Measurements from ENCODE around the gene PODN.

PODN gene

DNA sequence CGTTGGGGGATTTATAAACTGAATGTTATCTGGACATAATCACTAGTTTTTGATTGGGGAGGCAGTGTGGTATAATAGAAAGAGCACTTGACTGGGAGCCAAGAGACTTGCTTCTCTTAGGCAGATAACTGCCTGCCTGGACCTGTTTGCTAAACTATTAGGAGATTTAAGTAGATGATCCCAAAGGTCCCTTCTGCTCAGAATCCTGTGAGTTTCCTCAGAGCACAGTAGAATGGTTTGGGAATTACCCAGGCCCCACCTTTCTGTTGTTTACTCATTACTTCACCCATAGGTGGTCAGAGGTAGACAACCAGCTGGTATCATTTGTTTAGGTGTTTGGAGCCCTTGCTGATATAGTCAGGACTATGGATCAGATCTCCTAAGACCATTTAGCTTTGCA is 10.3 kb upstream of the PODN start:
- DNase-seq (ENCODE audit: low read depth in 2 of 2) = no peak

GRCh38 chr1:53057127-53057526 is 4.9 kb upstream of the PODN start:
- no peak for DNase-seq (ENCODE audit: low read depth in 2 of 2)

DNA sequence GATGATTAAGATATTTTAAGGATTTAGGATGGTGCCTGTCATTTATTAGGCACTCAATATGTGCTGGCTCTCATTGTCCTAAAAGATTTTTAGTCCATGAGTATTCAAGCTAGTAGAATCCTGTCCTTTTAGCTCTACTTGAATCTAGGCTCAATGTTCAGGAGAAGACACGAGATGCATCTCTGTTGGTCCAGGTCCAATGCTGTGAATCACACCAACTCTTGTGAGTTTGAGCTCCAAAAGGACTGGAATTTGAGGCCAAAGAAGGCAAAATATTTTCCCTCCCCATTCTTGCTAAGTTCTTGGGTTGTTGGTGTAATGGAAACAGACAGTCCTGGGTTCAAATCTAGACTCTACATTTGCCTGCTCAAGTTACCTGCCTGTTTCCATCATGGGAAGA is 1.4 kb upstream of the PODN start:
- no peak for DNase-seq (ENCODE audit: low read depth in 2 of 2)

DNA sequence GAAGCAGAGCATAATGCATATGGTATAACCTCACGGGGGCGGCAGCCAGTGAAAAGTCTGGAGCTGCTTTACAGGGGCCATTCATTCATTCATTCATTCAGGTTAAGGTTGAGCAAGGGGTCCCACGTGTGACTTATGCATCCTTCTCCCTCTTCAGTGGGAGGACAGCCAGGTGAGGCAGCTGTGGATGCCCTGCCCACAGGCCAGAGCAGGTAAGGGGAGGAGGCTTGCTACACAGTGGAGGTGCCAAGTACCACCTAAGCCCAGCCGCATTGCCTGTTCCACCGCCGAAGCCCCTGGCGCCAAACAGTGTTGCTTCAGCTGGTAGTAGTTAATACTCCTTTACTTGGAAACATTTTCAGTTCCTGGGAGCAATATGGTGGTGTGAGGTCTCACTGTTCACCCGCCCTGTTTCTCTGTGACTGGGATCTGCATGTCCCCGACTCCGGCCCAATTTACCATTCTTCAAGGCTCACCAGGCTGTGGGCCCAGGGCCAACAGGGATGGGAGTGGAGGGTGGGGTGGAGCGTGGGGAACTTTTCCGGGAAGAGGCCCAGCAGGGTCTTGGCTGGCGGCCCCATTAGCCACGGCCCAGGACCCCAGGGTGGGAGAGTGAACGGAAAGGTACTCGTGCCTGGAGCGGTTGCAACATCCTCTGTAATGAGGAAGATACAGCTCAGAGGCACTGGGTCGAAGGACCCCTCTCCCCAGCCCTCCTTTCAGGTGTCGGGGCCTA is 722 bp upstream of the PODN start:
- DNase-seq (ENCODE audit: low read depth in 2 of 2) = no peak

GRCh38 chr1:53062708-53063591 is 937 bp downstream of the PODN start:
- DNase-seq (ENCODE audit: low read depth in 2 of 2) = no peak

DNA sequence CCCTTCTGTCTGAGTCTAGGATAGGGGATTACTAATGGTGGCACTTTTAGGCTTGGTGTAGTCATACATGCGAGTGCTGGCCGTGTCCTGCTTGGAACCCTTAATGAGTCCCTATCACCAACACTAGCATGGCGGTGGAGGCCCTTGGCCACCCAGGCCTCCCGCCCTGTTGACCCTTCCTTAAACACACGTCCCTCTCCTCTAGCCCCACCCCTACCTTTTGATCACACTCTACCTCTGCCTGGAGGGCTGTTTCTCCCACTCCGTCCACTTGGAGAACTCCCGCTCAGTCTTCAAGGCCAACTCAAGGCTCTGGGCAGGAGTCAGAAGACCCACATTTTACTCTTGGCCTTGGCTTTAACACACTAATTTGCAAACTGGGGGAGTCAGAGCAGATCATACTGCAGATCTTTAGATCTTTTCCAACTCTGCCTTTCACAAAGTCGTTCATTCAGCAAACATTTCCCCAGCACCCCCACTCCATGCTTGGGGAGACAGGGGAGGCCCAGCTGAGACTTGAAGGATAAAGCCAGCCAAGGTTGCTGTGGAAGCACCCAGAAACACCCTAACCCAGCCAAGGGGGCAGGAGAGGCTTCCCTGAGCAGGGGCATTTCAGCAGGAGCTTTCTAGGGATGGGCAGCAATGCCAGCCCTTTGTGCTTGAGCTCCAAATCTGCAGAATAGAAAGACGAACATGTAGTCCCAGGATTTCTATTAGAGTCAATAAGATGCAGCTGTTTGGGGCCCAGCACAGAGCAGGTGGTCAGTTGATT is 1.9 kb downstream of the PODN start:
- DNase-seq (ENCODE audit: low read depth in 2 of 2) = no peak

- DNase-seq (ENCODE audit: low read depth in 2 of 2) = no peak
Measured at GRCh38 chr1:53065391-53065790, 3.4 kb downstream of the PODN start.

GRCh38 chr1:53066488-53066887 is 4.5 kb downstream of the PODN start:
- no peak for DNase-seq (ENCODE audit: low read depth in 2 of 2)

DNA sequence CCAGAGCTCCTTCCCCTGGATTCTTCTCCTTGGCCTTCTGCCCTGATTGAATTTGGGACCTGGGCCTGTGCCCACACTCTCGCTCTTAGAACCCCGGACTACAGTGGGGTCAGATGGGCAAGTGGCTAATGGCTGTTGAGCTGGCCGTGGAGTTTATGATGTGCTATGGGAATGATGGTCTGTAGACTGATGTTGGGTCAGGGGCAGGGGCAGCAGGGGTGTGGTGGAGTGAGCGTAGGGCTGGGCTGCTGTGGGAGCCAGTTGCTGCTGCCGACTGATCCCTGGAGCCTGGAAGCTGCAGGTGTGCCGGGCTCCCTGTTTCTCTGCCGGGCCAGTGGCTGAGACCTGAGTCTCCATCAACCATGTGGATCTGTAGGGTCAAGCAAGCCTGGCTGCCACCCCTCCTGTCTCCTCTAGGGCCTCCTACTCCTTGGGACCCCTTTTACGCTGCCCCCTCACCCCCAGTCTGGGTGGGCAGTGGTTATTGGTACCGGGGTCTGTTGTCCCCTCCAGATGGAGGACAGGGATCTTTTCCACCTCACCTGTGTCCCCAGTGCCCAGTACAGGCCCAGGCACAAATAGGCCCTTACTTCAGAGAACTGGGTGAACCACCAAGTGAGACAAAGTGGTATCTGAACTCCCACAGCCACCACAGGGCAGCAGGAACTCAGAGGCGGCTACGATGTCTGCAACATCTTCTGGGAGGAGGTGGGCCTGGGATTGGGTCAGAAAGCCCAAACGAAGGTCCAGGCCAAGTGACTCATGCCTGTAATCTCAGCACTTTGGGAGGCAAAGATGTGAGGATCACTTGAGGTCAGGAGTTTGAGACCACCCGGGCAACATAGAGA is 5.1 kb downstream of the PODN start:
- no peak for DNase-seq (ENCODE audit: low read depth in 2 of 2)

DNA sequence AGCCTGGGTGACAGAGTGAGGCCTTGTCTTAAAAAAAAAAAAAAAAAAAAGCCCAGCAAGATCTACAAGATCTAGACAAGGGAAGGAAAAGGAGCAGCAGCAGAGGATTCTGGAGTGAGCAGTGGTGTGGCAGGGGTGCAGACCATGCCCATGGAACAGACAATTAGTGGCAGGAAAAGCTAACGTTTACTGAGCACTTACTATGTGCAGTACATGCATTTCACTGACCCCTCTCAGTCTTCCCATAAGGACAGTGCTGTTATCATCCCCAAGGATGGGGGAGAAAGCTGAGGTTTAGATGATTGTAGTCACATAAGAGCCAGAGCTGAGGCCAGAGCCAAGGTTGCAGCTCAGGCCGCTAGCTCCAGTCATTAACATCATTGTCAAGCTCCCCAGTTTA is 5.9 kb downstream of the PODN start:
- no peak for DNase-seq (ENCODE audit: low read depth in 2 of 2)

DNA sequence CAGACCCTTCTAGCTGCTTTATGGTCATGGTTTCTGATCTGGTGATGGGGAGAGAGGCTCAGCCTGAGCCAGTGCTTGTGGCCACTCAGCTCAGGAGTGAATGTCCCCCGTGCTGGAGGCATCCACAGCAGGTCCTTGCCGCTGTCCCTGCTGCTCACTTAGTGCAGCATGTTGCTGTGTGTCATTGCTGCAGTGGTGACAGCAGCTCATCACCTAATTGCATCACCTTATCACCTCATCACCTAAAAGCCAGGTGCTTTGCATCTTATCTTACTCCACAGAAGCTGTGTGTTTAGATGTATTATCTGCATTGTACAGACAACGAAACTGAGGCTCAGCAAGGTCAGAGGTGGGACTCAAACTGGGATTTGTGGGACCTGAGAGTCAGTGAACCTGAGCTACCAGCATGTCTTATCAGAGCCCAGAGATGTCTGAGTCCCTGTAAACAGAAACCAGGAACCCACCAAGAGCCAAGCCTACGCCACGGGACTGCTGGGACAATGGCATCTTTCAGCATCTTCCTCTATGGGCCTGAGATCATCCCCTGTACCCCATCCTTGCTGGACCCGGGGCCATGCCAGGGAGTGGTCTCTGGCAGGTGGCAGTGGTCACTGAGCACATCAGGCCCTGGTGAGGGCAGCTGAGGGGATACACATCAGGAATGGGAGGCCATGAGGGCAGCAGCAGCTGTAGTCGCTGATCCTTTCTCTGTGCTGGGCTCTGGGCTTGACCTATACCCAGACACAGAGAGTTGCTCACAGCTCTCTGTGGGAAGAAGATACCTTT is 6.5 kb downstream of the PODN start:
- no peak for DNase-seq (ENCODE audit: low read depth in 2 of 2)

- DNase-seq (ENCODE audit: low read depth in 2 of 2) = no peak
Measured at GRCh38 chr1:53069265-53069662, 7.3 kb downstream of the PODN start.

GRCh38 chr1:53069663-53070327 is 7.8 kb downstream of the PODN start:
- no peak for DNase-seq (ENCODE audit: low read depth in 2 of 2)

GRCh38 chr1:53070621-53071020 is 8.6 kb downstream of the PODN start:
- DNase-seq (ENCODE audit: low read depth in 2 of 2) = no peak

DNA sequence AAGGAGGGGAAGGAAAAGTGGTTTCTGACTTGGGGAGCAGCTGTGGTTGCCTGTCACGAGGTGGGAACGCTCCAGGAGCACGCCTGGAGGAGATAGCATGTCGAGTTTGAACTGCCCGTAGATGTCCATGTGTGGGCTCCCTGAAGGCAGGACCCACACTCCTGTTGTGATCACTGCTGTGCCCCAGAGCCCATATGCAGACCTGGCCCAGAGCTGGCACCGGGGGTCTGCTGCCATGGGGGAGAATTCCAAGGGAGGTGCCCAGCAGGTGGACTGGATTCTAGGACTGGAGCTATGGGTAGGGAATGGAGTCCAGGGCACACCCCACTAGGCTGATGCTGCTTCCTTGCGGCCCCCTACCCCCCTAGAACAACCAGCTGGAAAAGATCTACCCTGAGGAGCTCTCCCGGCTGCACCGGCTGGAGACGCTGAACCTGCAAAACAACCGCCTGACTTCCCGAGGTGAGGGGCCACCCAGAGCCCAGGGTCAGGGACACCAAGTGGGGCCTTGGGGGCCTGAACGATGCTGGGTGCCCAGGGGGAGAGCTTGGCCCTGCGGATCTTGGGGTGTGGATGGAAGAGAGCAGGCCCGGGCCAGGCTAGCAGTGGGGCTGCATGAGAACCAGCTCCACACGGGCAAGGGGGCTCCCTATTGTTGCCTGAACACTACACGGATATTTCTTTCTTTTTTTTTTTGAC is 9.3 kb downstream of the PODN start:
- no peak for DNase-seq (ENCODE audit: low read depth in 2 of 2)

DNA sequence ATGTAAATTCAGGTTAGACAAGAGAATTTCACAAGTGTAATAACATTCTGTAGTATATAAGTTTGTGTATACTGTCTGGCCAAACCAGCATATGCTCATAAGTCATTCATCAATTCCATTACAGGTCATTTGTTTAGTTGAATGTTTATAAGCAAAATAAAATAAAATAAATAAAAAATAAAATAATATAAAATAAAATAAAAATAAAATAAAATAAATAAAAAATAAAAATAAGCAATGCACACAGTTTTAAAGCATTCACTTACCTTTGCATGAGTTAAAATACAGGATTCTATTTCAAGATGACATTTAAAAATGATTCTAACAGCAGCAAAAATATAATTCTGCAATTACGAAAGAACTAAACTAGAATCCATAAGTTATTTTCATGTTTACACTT is 9.9 kb downstream of the PODN start:
- no peak for DNase-seq (ENCODE audit: low read depth in 2 of 2)

- no peak for DNase-seq (ENCODE audit: low read depth in 2 of 2)
Measured at GRCh38 chr1:53073287-53073686, 11.3 kb downstream of the PODN start.

- DNase-seq (ENCODE audit: low read depth in 2 of 2) = no peak
Measured at GRCh38 chr1:53073868-53074311, 11.9 kb downstream of the PODN start.

All from stimulated activated CD8-positive, alpha-beta memory T cell treated with anti-CD3 and anti-CD28 coated beads, Interleukin-15, amount 100 ng/mL, for 48 hours (primary cell).